ENCODE measurements around the gene RARS1. TPM values are rescaled to one million over a fixed set of nuclear protein-coding genes. Genes with fewer than 3 reads are reported as not detected.

The RARS1 gene
- polyA plus RNA-seq (ENCODE audit: insufficient read length in 4 of 4) = 10 to 100 TPM; 71.7 to 81.7 (median 80.5) TPM

- DNase-seq (ENCODE audit: low read depth in 4 of 4, low spot score in 3 of 4) = peak; percentile 83 to 90 (median 88)
These were observed at the start of gene RARS1 for GRCh38 chr5:168486136-168486879. TSS of gene RARS1 (plus strand) at chr5:168486471. CDS start at chr5:168486499, 28 bp downstream.

GRCh38 chr5:168438349-168438748 lies 47.9 kb upstream of the RARS1 start:
- DNase-seq (ENCODE audit: low read depth in 4 of 4, low spot score in 3 of 4) = no peak

- no peak for DNase-seq (ENCODE audit: low read depth in 4 of 4, low spot score in 3 of 4)
These were observed 42.7 kb upstream of the RARS1 start for GRCh38 chr5:168443533-168443932.

DNA sequence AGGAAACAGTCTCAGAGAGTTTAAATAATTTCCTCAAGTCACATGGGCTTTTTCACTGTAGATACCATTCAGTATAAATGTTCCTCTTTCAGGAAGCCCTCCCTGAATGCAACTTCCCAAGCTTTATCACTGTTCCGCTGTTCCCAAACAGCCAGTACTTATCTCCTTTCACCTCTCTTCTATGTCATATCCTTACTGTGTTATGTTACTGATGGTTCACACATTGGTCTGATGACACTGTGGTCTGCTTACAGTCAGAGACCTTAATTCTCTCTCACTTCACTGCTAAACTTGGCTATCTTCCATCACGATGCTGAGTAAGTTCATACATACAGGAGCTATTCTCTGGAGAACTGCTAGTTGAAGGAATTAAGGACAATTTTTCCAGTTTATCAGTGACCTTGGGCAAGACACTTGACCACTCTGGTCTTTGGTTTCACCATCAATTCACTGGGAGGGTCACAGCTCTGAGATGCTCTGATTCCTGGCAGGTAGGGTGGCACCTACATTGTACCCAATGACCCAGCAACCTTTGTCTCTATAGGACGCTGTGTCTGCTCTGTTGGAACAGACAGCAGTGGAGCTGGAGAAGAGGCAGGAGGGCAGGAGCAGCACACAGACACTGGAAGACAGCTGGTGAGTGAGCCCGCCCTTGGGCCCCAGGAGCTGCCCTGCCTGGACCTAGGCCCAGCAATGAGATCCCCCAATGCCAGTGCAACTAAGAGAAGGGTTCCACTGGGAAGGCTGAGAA lies 42.1 kb upstream of the RARS1 start:
- no peak for DNase-seq (ENCODE audit: low read depth in 4 of 4, low spot score in 3 of 4)

- DNase-seq (ENCODE audit: low read depth in 4 of 4, low spot score in 3 of 4) = no peak
These were observed 39.2 kb upstream of the RARS1 start for GRCh38 chr5:168446983-168447619.

DNA sequence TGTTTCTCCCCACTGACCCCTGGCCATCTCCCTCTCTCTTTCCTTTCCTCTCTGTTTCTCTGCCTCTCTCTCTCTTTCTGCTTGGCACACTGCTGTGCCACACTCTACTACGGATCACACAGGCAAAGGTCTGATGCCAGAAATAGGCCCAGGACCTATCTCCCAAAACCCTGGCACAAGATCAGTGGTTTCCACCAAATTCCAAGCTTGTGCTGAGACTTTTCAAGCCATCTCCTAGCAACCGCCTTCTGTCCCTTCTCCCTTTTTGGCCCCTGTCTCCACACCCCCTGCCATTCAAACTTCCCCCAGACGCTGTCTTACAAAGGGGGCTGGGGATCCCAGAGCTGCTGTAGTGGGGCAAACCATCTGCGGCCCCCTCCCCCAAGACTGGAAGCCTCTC lies 38.5 kb upstream of the RARS1 start:
- DNase-seq (ENCODE audit: low read depth in 4 of 4, low spot score in 3 of 4) = no peak

DNA sequence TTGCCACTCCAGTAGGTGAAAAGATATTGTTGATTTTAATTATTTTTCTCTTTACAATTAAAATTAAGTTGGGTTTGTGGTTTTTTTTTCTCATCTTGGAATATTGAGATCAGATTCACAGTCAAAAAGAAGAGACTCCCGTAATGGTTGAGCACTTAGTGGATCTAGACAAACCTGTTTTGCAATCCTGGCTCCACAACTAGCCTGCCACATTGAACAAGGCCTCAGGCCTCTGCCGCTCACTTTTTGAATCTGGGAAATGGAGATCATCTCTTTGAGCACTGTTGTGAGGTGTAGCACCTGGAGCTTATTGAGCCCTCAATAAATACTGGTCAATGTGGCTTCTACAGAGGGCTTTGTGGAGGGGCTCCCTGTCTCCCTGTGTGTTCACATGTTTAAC lies 37.1 kb upstream of the RARS1 start:
- no peak for DNase-seq (ENCODE audit: low read depth in 4 of 4, low spot score in 3 of 4)

DNA sequence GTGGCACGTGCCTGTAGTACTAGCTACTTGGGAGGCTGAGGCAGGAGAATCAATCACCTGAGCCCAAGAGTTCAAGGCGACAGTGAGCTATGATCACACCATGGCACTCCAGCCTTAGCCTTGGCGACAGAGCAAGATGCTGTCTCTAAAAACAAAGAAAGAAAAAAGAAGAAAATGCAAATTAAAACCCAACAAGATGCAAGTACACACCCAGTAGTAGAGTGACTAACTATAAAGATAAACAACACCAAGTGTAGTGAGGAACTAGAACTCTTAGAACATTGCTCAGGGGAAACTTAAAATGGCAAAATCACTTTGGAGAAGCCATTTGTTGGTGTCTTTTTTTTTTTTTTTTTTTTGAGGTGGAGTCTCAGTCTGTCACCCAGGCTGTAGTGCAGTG lies 34.7 kb upstream of the RARS1 start:
- no peak for DNase-seq (ENCODE audit: low read depth in 4 of 4, low spot score in 3 of 4)

GRCh38 chr5:168455201-168455600 lies 31.1 kb upstream of the RARS1 start:
- DNase-seq (ENCODE audit: low read depth in 4 of 4, low spot score in 3 of 4) = no peak

DNA sequence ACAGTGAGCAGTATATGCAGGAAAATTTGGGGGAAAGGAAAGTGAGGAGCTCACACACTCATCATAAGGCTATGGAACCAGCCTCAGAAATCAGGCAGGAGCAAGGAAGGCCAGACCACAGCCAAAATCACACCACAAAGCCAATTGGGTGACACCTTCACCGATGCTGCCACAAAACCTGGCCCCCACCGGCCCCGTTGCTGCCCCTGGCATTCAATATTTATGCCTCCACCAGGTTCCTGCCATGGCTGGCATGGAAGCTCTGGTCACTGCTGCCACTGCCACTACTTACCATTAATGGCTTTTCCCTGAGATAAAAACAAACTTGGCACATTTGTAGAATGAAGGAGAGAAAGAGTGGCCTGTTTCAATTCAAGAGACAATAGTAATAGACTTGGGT lies 28.7 kb upstream of the RARS1 start:
- DNase-seq (ENCODE audit: low read depth in 4 of 4, low spot score in 3 of 4) = no peak

GRCh38 chr5:168460606-168461005 lies 25.7 kb upstream of the RARS1 start:
- no peak for DNase-seq (ENCODE audit: low read depth in 4 of 4, low spot score in 3 of 4)

- DNase-seq (ENCODE audit: low read depth in 4 of 4, low spot score in 3 of 4) = no peak
These were observed 23.2 kb upstream of the RARS1 start for GRCh38 chr5:168463081-168463480.

GRCh38 chr5:168464214-168464613 lies 22.1 kb upstream of the RARS1 start:
- DNase-seq (ENCODE audit: low read depth in 4 of 4, low spot score in 3 of 4) = no peak

DNA sequence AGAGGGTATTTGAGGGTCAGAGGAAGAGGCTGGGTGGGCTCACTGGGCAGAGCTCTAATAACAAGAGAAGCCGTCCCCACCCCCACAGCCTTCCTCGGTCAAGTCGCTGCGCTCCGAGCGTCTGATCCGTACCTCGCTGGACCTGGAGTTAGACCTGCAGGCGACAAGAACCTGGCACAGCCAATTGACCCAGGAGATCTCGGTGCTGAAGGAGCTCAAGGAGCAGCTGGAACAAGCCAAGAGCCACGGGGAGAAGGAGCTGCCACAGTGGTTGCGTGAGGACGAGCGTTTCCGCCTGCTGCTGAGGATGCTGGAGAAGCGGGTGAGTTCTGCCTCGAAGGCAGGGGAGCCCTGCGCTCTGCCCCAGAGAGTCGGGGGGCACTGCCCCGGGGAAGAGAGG lies 21.6 kb upstream of the RARS1 start:
- DNase-seq (ENCODE audit: low read depth in 4 of 4, low spot score in 3 of 4) = no peak

GRCh38 chr5:168467755-168468330 lies 18.4 kb upstream of the RARS1 start:
- DNase-seq (ENCODE audit: low read depth in 4 of 4, low spot score in 3 of 4) = no peak

DNA sequence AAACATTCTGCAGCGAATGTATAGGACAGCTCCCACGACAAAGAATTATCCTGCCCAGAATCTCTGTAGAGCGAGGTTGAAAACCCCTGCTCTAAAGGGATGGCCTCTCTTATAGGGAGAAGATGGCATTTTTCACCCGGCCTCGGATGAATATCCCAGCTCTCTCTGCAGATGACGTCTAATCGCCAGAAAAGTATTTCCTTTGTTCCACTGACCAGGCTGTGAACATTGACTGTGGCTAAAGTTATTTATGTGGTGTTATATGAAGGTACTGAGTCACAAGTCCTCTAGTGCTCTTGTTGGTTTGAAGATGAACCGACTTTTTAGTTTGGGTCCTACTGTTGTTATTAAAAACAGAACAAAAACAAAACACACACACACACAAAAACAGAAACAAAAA lies 17.4 kb upstream of the RARS1 start:
- DNase-seq (ENCODE audit: low read depth in 4 of 4, low spot score in 3 of 4) = no peak

DNA sequence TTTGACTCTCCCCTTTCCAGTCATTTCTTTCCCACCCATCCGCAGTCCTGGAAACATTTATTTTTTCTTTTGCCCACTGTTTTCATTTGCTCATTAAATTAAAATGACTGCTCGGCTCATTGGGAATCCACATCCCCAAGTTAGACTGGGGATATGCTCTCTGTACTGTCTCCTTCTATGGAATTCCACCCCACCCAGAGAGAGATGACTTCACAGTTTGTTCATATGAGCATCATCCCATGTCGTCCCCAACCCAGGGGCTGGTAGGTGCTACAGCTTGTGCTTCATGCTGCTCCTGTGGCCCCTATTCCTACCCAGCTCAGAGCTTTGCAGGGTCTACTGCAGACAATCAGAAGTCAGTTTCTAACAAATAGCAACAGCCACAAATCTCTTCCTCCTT lies 16.5 kb upstream of the RARS1 start:
- DNase-seq (ENCODE audit: low read depth in 4 of 4, low spot score in 3 of 4) = no peak

DNA sequence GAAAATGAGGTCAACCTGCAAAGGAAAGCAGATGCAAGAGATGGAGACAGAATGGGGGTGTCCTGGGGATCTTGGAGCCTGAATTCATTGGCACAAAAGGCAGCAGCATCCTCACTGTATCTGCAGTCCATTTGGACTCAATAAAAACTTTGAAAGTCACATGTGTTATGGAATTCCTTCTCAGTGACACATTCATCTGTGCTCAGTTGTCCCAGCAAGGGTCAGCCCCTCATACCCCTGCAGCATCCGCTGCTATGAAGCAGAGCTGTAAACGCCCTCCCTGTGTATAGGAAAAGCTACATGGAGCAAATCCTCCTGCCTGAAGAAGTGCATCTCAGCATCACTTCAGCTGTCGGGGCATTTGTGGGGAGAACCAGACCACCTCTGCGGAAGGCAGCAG lies 14.5 kb upstream of the RARS1 start:
- DNase-seq (ENCODE audit: low read depth in 4 of 4, low spot score in 3 of 4) = no peak

GRCh38 chr5:168472329-168472728 lies 13.9 kb upstream of the RARS1 start:
- DNase-seq (ENCODE audit: low read depth in 4 of 4, low spot score in 3 of 4) = no peak

DNA sequence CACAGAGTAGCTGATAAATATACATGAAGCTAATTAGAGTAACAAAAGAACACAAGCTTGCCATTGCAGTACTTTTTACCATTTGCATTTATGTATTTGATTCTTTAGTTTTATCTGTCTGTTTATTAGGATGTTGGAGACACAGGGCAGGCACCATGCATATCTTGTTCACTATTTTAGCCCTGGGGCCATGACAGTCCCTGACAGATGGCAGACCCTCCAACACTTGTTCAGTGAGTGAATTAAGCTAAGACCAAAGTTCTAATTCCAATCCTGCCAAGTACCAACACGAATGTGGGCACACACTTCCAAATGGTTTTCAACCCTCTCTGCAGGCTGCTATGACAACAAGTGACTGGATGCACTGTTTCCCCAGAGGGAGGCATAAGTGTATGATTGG lies 12.0 kb upstream of the RARS1 start:
- no peak for DNase-seq (ENCODE audit: low read depth in 4 of 4, low spot score in 3 of 4)

GRCh38 chr5:168477060-168477459 lies 9.2 kb upstream of the RARS1 start:
- DNase-seq (ENCODE audit: low read depth in 4 of 4, low spot score in 3 of 4) = no peak
